Mucosa of descending colon (tissue), 3 donors: ENCODE data around the gene DTX1. TPM values are rescaled to one million over a fixed set of nuclear protein-coding genes. Genes with fewer than 3 reads are reported as not detected.
A peak's percentile ranks its signal among the peaks of the same experiment; 100 is the strongest.

Experiments used
- ATAC-seq: fragments of 200-7000 bp; cut with Tn5 transposase; one replicate; pipeline ENCODE4 v1.9.1; 2020; ENCODE audit warnings: mild to moderate bottlenecking, moderate library complexity
- DNase-seq, 3 donors: peaks; one replicate each; pipeline ENCODE4 v3.0.0-alpha.2; 2020
- H3K36me3 ChIP-seq: fragments of 200-600 bp; one replicate; pipeline ENCODE4 v1.8.0; 2021; ENCODE audit warnings: low read depth, mild to moderate bottlenecking
- H3K4me1 ChIP-seq: fragments of 200-600 bp; one replicate; pipeline ENCODE4 v1.8.0; 2021; ENCODE audit warnings: low read depth, mild to moderate bottlenecking
- H3K4me3 ChIP-seq: fragments of 200-600 bp; one replicate; pipeline ENCODE4 v1.8.0; 2021; ENCODE audit warnings: mild to moderate bottlenecking
- H3K9me3 ChIP-seq: fragments of 200-600 bp; one replicate; pipeline ENCODE4 v1.8.0; 2021; ENCODE audit warnings: mild to moderate bottlenecking
- CTCF ChIP-seq: fragments of 200-600 bp; IDR thresholded peaks from one replicate; pipeline ENCODE4 v1.8.0; 2022; ENCODE audit warnings: antibody characterized with exemption, mild to moderate bottlenecking
- intact Hi-C, 2 donors: fragments of 100-400 bp; cut with DNase I in 1 of 2; cut with micrococcal nuclease in 1 of 2; formaldehyde crosslinking; loops; one replicate each; pipeline versions ENCODE4 v1.11.0 to v1.11.1; 2022; cut with DNase I, micrococcal nuclease
- total RNA-seq, 3 donors: library from RNA; stranded (reverse); fragmentation: NEBNext Ultra II Directional in 2 of 3; extraction: Animal tissue kit (Norgen Biotek cat#: 25700) in 2 of 3; gene quantifications; one replicate each; pipeline versions ENCODE4 v1.2.1 to v1.2.4, GENCODE V29; 2021 to 2023
- donor health status: DM: no; HTN: no; CAD: no; lungs with moderate emphysema.
- donor health status: DM: no; HTN: no; CAD: no.
- donor health status: DM: no; HTN: yes; CAD: no.

DTX1 gene
- total RNA-seq, 3 donors from 2014 or later, result 0.67 to 5.9 (median 1.6) TPM

GRCh38 chr12:113039911-113040445 is 16.6 kb upstream of the DTX1 start:
- no peak for TF ChIP-seq CTCF
- DNase-seq (no peak), ATAC-seq (no peak)
- intact Hi-C loops, result loop anchor here (10.0 kb wide), 1 partner anchor 135 kb away; no protein-coding TSS in a partner anchor
- no peaks in the 10 kb centered on the region for H3K36me3 ChIP-seq
- no peaks in the 10 kb centered on the region for H3K4me1 ChIP-seq
- H3K4me3 ChIP-seq, result no peak overlapping the region
- no peaks in the 10 kb centered on the region for H3K9me3 ChIP-seq

- peak; percentile 90 for ATAC-seq
- Histone ChIP-seq H3K36me3 (no peaks in the 10 kb centered on the region), H3K9me3 (no peaks in the 10 kb centered on the region), H3K4me1 (no peaks in the 10 kb centered on the region), H3K4me3 (no peak overlapping the region)
- DNase-seq, result peak in 2 of 3 donors; percentile 11 to 63
- intact Hi-C loops, result loop anchor here (10.0 kb wide), 1 partner anchor 134 kb away; no protein-coding TSS in a partner anchor
- TF ChIP-seq CTCF, result no peak
Observed at GRCh38 chr12:113040722-113041171, 15.8 kb upstream of the DTX1 start.

- H3K9me3 ChIP-seq, result no peaks in the 10 kb centered on the region
- DNase-seq, result no peak
- ATAC-seq, result no peak
- no peak for TF ChIP-seq CTCF
- intact Hi-C loops, result loop anchor here (10.0 kb wide), 1 partner anchor 133 kb away; no protein-coding TSS in a partner anchor
- H3K36me3 ChIP-seq, result no peaks in the 10 kb centered on the region
- no peaks in the 10 kb centered on the region for H3K4me1 ChIP-seq
- no peak overlapping the region for H3K4me3 ChIP-seq
Observed at GRCh38 chr12:113041560-113041959, 15.0 kb upstream of the DTX1 start.

- H3K4me3 ChIP-seq, result no peak overlapping the region
- TF ChIP-seq CTCF, result no peak
- no peaks in the 10 kb centered on the region for H3K36me3 ChIP-seq
- intact Hi-C loops, result loop anchor here (10.0 kb wide), 1 partner anchor 132 kb away; no protein-coding TSS in a partner anchor
- ATAC-seq, result peak; percentile 9
- no peaks in the 10 kb centered on the region for H3K4me1 ChIP-seq
- no peak for DNase-seq
- H3K9me3 ChIP-seq, result no peaks in the 10 kb centered on the region
Observed at GRCh38 chr12:113043240-113043639, 13.3 kb upstream of the DTX1 start.

- Histone ChIP-seq H3K36me3 (no peaks in the 10 kb centered on the region), H3K4me3 (no peak overlapping the region), H3K9me3 (no peaks in the 10 kb centered on the region), H3K4me1 (no peaks in the 10 kb centered on the region)
- no peak for TF ChIP-seq CTCF
- intact Hi-C loops, result loop anchor here (10.0 kb wide), 1 partner anchor 130 kb away; no protein-coding TSS in a partner anchor
- DNase-seq (no peak), ATAC-seq (no peak)
Observed at GRCh38 chr12:113044516-113044915, 12.0 kb upstream of the DTX1 start.
